ENCODE results near the gene SPATA45. TPM values are rescaled to one million over a fixed set of nuclear protein-coding genes. Genes with fewer than 3 reads are reported as not detected.

SPATA45 gene
- total RNA-seq, 1 experiment from 2014 or later, result 0.68 TPM

DNA sequence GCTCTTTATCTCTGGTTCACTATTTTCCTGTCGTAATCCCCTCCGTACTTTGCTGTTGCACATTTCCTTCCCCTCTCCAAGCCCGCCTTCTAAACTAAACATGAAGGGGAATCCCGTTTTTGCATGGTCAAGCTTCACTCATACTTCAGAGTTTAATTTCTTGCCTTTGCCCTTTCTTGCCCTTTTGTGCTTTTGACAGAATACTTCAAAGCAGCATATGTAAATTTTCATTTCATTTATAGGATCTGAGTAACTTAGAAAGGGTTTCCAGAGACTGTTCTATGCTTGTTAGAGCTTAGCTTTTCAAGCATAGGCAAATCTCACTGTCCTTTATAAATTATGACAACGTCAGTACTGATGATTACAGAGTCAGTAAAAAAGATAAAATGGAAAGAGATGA is 27.7 kb downstream of the SPATA45 start:
- Histone ChIP-seq H4K20me1 (ENCODE audit: control insufficient read depth, insufficient read depth, insufficient read length) (no peaks in the 10 kb centered on the region), H3K9ac (ENCODE audit: extremely low read depth, insufficient read length, low read length) (no peak overlapping the region), H3K18ac (ENCODE audit: insufficient read length, low read depth, low read length) (no peak overlapping the region), H3T11ph (ENCODE audit: low read length) (no peak overlapping the region), H2BK15ac (ENCODE audit: low read depth, low read length) (no peak overlapping the region), H3K27ac (ENCODE audit: insufficient read length, low read depth, low read length) (no peak overlapping the region), H3K23me2 (ENCODE audit: insufficient read length, low read depth, low read length, poor library complexity, severe bottlenecking) (no peaks in the 10 kb centered on the region), H3K14ac (ENCODE audit: insufficient read depth, low read length) (no peak overlapping the region), H4K5ac (ENCODE audit: insufficient read length, low read depth, low read length) (no peak overlapping the region), H3K4me2 (ENCODE audit: insufficient read depth, insufficient read length, low read length) (no peak overlapping the region), H3K27me3 (ENCODE audit: insufficient read depth, low read length) (no peaks in the 10 kb centered on the region), H2AFZ (ENCODE audit: low read length) (no peak overlapping the region), H2BK120ac (ENCODE audit: low read depth, low read length, poor library complexity, severe bottlenecking) (no peak overlapping the region), H3K79me1 (ENCODE audit: insufficient read depth, low read depth, low read length, poor library complexity, severe bottlenecking) (no peaks in the 10 kb centered on the region), H4K91ac (ENCODE audit: insufficient read length, low read depth, low read length) (no peak overlapping the region), H3K9me3 (ENCODE audit: control insufficient read depth, low read depth, low read length) (no peaks in the 10 kb centered on the region), H2BK20ac (ENCODE audit: low read depth, low read length, poor library complexity, severe bottlenecking) (no peak overlapping the region), H3K4me1 (ENCODE audit: insufficient read depth, low read length) (no peaks in the 10 kb centered on the region), H4K8ac (replicated peaks; ENCODE audit: insufficient read length, low read depth, low read length) (no peak overlapping the region), H2AK5ac (ENCODE audit: insufficient read length, low read length) (no peak overlapping the region), H3K56ac (ENCODE audit: insufficient read length, low read depth, low read length) (no peak overlapping the region), H3K79me2 (ENCODE audit: insufficient read depth, low read length) (no peaks in the 10 kb centered on the region), H2BK12ac (ENCODE audit: insufficient read length, low read depth, low read length) (no peak overlapping the region), H3K4ac (ENCODE audit: low read depth, low read length) (no peak overlapping the region), H3K23ac (ENCODE audit: insufficient read length, low read depth, low read length) (no peak overlapping the region), H2BK5ac (ENCODE audit: insufficient read length, low read length) (no peak overlapping the region)
- TF ChIP-seq CTCF (conservative IDR thresholded peaks at IDR 0.05), result no peak
- peaks cover 3 to 8% (median 3%) of the 10 kb centered on the region in 3 experiments; a peak in 5 of 7 replicates for H3K36me3 Mint-ChIP-seq (ENCODE audit: insufficient read depth in 1 of 3, low read depth in 3 of 3)
- no peak overlapping the region; a peak in 1 of 7 replicates for H3K27ac Mint-ChIP-seq
- H3K9me3 Mint-ChIP-seq, result peaks cover 3 to 6% of the 10 kb centered on the region in 2 experiments
- no peak for DNase-seq
- H3K27me3 Mint-ChIP-seq (ENCODE audit: low read depth), result no peaks in the 10 kb centered on the region; the same call in 1 of the 2 replicates
- no peak overlapping the region for H3K4me3 Mint-ChIP-seq
- whole genome bisulfite sequencing (ENCODE audit: extremely low coverage, insufficient read length, low lambda C conversion rate), result no CpG with 5 or more reads among the region's 5 CpGs
- peaks cover 5 to 6% of the 10 kb centered on the region in 2 experiments for H3K4me1 Mint-ChIP-seq
